Measurements from ENCODE around the gene SH3TC2. TPM values are rescaled to one million over a fixed set of nuclear protein-coding genes. Genes with fewer than 3 reads are reported as not detected.
A peak's percentile ranks its signal among the peaks of the same experiment; 100 is the strongest.

Gene SH3TC2
- total and polyA plus RNA-seq, 2 of the 4 experiments (the other 2 are of a cell fraction), result 3.4 to 7.9 TPM

GRCh38 chr5:148966348-148966747 lies 96.5 kb downstream of the SH3TC2 start:
- Histone ChIP-seq H2BK15ac (ENCODE audit: low read depth, low read length) (peak overlapping the region; percentile 93), H3K23ac (ENCODE audit: low read depth, low read length) (peak overlapping the region; percentile 82), H3K9me3 (ENCODE audit: control insufficient read depth, insufficient read depth, low read length) (no peaks in the 10 kb centered on the region), H4K8ac (ENCODE audit: low read depth in 2 of 2, low read length in 2 of 2) (peak overlapping the region; percentile 43 to 87), H3K36me3 (ENCODE audit: control insufficient read depth, insufficient read depth, low read length) (no peaks in the 10 kb centered on the region), H2BK20ac (ENCODE audit: low read depth, low read length) (peak overlapping the region; percentile 97), H3K56ac (ENCODE audit: extremely low read depth, insufficient read depth, low read length) (peak overlapping the region; percentile 54), H2AK5ac (ENCODE audit: low read depth, low read length) (peak overlapping the region; percentile 96), H3K9ac (ENCODE audit: low read depth, low read length) (no peak overlapping the region), H3K18ac (ENCODE audit: low read depth, low read length) (peak overlapping the region; percentile 63; the same call in 1 of the 2 replicates), H2BK5ac (ENCODE audit: low read depth, low read length, poor library complexity, severe bottlenecking) (peak overlapping the region; percentile 81), H3K27ac (ENCODE audit: insufficient read depth, low read length) (peak overlapping the region; percentile 19; the same call in 1 of the 2 replicates), H3K9me1 (ENCODE audit: insufficient read depth, low read length) (peaks cover 16% of the 10 kb centered on the region), H4K91ac (ENCODE audit: insufficient read depth, low read depth, low read length) (peak overlapping the region; percentile 99), H3K4ac (ENCODE audit: low read depth, low read length) (peak overlapping the region; percentile 94), H2AFZ (replicated peaks; ENCODE audit: low read length, poor library complexity) (peak overlapping the region; percentile 6), H3K79me1 (ENCODE audit: low read depth in 1 of 2, low read length in 2 of 2) (no peaks in the 10 kb centered on the region), H2AK9ac (replicated peaks; ENCODE audit: low read depth, low read length, poor library complexity) (no peak overlapping the region), H4K5ac (ENCODE audit: low read depth, low read length) (peak overlapping the region; percentile 24; the same call in 1 of the 2 replicates), H3K14ac (replicated peaks; ENCODE audit: low read depth, low read length) (peak overlapping the region; percentile 76), H3K4me2 (ENCODE audit: low read depth, low read length) (no peak overlapping the region), H2BK120ac (ENCODE audit: low read depth, low read length) (peak overlapping the region; percentile 94), H3K4me3 (ENCODE audit: insufficient read depth, low read depth, low read length) (no peak overlapping the region), H4K20me1 (ENCODE audit: insufficient read depth, low read length) (no peaks in the 10 kb centered on the region), H3K4me1 (ENCODE audit: control insufficient read depth, insufficient read depth, low read length) (peaks cover 13% of the 10 kb centered on the region), H3K27me3 (ENCODE audit: control insufficient read depth, insufficient read depth, low read length) (no peaks in the 10 kb centered on the region)
- ChIA-PET POLR2A (ENCODE audit: unreplicated experiment) (no interaction called here), CTCF (interaction anchor here (0.9 to 2.5 kb wide), 8 partner anchors 9 to 208 kb away, joined by 3 to 13 read pairs (median 3); no protein-coding TSS in a partner anchor)
- DNase-seq (no peak), ATAC-seq (ENCODE audit: low read depth) (no peak)
- in situ Hi-C loops (cut with MboI; ENCODE audit: low sequenced_read_pairs) (no loop called here), dilution Hi-C loops (cut with HindIII; ENCODE audit: low sequenced_read_pairs, unreplicated experiment) (no loop called here), intact Hi-C loops (cut with micrococcal nuclease) (no loop called here)
- WGBS, 2 experiments (ENCODE audit: extremely low coverage in 2 of 2, insufficient read length in 1 of 2), result 80% methylated on average over 2 of the region's 4 CpGs; no CpG with 5 or more reads in 1 of the 2 experiments
- TF ChIP-seq FOS (IDR thresholded peaks at IDR 0.05; ENCODE audit: low read depth, low read length) (no peak), MAFK (IDR thresholded peaks at IDR 0.05; ENCODE audit: low read depth, low read length) (no peak), MXI1 (IDR thresholded peaks at IDR 0.05; ENCODE audit: borderline replicate concordance, low read depth, low read length) (no peak), RCOR1 (IDR thresholded peaks at IDR 0.05; ENCODE audit: insufficient replicate concordance, low read length) (no peak), CEBPB (IDR thresholded peaks at IDR 0.05; ENCODE audit: low read depth, low read length) (no peak), POLR2A (IDR thresholded peaks at IDR 0.05; ENCODE audit: low read depth, low read length) (no peak), USF2 (IDR thresholded peaks at IDR 0.05; ENCODE audit: low read depth, low read length) (no peak), BHLHE40 (IDR thresholded peaks at IDR 0.05; ENCODE audit: low read depth, low read length) (no peak), CTCF (conservative IDR thresholded peaks at IDR 0.05; ENCODE audit: low read depth, low read length) (no peak), RFX5 (IDR thresholded peaks at IDR 0.05; ENCODE audit: low read depth, low read length) (no peak), MAZ (IDR thresholded peaks at IDR 0.05; ENCODE audit: borderline replicate concordance, low read depth, low read length) (no peak), NFE2L2 (IDR thresholded peaks at IDR 0.05; ENCODE audit: low read depth, low read length) (no peak), CHD1 (IDR thresholded peaks at IDR 0.05; ENCODE audit: low read depth, low read length) (no peak), ELK1 (IDR thresholded peaks at IDR 0.05; ENCODE audit: borderline replicate concordance, low read depth, low read length) (no peak), RAD21 (IDR thresholded peaks at IDR 0.05; ENCODE audit: low read length) (no peak), SMC3 (IDR thresholded peaks at IDR 0.05; ENCODE audit: low read depth, low read length) (no peak)
- BruUV-seq (replicated peaks), result no TSS peak

Data from IMR-90 (cell line).